GM20431 (cell line): ENCODE measurements around the gene OXGR1.
"Not testable (repeated sequence)": the region's sequence is repeated elsewhere in the genome, so short reads cannot be mapped to it uniquely, and the experiment has no call there.

Source experiments
- in situ Hi-C: fragments of 300-500 bp; cut with MseI, MboI; formaldehyde crosslinking; loops from one replicate; pipeline ENCODE4 v1.15.0; 2020; ENCODE audit warnings: low sequenced_read_pairs; ENCODE audit not compliant: unreplicated experiment

Gene OXGR1

DNA sequence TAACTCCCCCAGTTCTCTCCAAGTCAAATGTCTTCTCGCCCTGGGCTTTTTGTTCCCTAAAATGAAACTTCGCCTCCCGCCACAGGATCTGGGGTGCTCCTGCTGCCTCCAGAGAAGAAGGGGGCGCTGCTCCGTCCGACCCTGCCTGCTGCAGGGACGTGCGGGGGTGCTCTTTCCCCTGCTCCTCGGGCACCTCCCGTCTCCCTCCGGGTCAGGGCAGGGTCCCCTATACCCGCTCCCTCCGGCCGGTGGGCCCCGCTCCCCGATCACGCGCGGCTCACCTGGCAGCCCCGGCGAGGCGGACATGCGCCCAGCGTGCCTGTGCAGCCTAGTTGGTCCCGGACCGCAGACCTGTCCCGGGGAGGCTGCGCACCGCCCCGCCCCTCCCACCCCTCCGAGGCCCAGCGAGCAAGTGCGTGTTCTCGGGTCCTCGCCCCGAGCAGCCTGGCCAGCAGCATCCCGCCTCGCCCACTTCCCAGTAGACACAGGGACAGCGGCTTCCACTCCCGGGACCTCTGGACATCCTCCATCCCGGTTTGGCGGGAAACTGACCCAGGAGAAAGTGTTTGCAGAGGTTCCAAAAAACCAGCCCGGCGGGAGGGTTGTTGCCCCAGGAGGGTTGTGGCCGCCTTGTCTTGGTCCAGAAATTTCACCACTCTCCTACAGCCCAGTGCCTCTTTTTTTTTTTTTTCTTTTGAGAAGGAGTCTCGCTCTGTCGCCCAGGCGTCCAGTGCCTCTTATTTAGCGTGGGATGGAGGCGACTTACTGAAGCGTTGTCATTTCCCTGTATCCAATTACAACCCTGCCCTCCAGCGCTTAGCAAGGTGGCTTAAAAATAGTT is at the start of gene OXGR1:
Gene OXGR1 (minus strand): TSS at position 460 of the 841 bp plus-strand sequence. CDS start 6,717 bp downstream, outside the sequence.
- in situ Hi-C loops, result no loop called here

DNA sequence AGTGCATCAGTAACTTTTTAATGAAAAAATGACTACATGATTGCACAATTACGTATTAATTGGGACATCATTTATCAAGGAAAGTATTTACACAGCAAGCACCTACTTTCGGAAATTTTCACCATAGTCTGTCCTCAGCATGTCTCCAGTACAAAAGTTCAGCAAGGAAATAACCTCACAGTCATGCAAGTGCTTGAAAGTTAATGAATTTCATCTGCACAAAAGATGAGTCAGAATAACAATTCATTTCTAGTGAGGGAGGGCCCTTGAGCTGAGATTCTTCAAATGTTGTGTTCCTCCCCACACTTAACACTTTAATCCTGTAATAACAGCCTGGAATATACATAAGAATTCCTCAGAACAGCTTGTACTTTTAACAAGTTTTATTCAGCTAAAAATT is 49.0 kb upstream of the OXGR1 start:
- in situ Hi-C loops, result no loop called here

DNA sequence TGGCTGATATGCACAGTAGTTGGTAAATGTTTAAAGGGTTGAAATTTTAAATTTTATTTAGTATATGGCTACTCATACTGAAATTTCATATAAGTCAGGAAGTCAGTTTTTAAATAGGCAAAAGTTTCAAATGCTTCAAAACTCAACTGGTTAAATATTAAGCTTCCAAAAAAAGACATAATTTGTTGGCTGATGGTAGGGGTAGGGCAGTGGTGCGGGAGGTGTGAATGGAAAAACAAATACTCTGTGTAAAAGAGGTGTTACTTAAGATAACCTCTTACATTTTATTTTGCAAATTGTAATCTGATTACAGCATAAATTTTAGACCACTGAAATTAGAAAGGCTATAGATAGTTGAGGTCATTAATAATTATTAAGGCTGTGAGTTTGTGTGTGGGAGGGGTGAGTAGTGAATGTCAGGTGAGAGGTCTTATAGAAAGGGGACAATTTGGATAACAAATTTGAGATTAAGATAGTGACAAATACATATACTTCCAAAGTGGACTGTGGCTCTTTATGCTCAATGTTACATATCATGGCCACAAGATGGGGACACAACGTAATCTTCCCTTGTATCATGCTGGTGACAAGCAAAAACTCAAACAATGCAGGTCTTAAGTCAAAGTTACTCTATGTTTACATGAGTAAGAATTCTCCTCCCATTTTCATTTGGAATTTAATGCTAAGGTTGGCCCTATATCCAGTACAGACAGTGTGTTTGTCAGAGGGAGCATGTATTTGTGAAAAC is 36.6 kb upstream of the OXGR1 start:
- in situ Hi-C loops, result no loop called here

DNA sequence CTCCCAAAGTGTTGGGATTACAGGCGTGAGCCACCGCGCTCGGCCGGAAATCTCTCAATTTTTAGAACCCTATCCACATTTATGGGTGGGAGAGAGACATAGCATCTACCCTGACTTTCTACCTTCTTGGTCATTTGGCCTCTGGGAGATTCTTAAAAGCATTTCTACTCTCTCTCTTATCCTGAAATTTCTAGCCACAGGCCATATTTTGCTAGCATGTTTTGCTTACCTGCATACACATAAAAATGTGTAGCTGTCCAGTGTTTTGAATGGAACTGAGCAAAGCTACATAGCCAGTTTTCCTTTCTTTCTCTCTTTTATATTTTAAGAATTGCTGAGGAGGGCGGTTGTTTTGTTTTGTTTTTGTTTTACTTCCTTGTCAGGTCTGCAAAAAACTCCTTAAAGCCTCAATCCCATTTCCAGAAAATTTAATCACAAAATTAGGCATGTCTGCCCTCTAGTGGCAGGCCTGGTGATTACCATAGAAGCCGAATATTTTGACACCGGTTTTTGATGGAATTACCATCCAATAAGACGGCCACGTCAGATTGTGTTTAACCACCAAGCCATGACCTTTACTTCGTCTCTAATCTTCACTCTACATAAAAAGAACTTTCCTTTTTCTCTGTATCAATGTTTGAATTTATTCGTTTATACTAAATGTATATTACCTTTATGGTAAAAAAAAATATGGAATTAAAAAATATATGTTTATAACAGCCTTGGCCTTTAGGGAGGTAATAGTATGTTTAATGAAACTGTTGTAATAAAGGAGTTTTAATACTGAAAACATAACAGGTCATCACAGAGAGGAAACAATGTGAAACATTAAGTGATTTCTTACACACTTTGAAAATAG is 34.4 kb upstream of the OXGR1 start:
- in situ Hi-C loops, result no loop called here

DNA sequence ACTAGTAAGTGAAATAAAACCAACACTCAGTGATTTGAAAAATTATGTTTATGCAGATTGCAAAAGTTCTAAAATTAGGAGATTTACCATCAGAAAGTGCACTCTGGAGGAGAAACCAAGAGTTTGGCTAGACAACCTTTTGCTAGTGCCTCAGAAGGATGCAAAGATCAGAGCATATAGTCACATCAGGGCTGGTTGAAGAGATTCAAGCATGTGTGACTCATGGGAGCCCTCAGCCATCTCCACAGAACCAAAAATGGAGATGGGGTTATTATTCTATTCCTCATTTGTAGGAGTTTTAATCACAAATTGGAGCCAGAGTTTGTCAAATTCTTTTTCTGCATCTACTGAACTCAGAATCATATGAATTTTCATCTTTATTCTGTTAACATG is 32.9 kb upstream of the OXGR1 start:
- in situ Hi-C loops, result no loop called here

DNA sequence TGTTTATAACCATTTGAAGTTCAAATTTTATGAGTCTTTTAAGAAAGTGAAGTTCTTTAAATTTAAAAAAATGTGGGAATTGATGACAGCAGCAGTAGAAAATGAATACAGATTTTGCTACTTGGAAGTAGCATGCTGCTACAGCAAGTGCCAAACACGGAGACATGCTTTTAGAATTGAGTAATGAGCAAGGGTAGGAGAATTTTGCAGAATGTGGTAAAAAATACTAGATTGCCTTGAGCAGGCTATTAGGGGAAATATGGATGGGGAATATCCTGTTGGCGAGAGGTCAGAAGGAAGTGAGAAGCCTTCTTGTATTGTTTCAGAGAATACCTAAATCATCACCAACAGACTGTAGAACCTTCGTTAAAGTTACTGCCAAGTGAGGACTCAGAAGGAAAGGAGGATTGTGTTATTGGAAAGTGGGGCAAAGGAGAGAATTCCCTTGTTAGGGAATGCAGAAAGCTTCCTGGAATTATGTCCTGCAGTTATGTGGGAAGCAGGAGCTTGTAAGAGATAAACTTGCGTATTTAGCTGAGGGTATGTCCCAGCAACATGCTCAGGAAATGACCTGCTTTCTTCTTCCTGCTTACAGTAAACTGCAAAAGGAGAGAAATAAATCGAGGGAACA is 32.4 kb upstream of the OXGR1 start:
- in situ Hi-C loops, result no loop called here

DNA sequence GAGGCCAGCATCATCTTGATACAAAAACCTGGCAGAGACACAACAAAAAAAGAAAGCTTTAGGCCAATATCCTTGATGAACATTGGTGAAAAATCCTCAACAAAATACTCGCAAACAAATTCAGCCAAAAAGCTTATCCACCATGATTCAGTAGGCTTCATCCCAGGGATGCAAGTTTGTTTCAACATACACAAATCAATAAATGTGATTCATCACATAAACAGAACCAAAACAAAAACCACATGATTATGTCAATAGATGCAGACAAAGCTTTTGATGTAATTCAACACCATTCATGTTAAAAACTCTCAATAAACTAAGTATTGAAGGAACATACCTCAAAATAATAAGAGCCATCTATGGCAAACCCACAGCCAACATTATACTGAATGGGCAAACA is 29.5 kb upstream of the OXGR1 start:
- in situ Hi-C loops, result not testable (repeated sequence)

DNA sequence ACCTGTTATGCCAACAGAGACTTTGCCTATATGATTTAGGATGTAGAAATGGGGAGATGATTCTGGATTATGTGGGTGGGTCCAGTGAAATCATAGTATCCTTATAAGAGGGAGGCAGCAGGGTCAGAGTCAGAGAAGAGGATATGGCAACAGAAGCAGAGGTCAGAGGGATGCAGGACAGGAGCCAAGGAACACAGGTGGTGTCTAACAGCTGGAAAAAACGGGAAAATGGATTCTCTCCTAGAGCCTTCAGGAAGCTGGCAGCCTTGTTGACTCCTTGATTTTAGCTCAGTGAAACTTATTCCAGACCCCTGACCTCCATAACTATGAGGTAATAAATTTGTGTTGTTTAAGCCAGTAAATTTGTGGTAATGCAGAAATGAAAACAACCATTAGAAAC is 28.8 kb upstream of the OXGR1 start:
- in situ Hi-C loops, result no loop called here

DNA sequence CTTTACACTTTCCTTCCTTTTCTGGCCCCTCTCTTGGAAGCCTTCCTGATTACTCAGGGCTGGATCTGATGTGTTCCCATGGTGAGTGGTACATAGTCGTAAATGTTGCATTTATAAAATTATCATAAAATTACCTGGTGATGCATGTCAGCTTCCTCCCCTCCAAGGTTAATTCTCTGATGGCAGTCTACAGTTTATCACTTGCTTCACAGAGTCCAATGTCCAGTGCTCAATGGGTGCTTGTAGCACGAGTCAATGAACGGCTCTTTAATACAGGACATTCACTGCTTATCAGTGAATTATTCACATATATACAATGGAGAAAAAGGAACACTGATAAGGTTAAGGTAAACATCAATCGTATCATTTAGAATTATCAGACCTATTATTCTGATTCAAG is 27.0 kb upstream of the OXGR1 start:
- in situ Hi-C loops, result no loop called here

DNA sequence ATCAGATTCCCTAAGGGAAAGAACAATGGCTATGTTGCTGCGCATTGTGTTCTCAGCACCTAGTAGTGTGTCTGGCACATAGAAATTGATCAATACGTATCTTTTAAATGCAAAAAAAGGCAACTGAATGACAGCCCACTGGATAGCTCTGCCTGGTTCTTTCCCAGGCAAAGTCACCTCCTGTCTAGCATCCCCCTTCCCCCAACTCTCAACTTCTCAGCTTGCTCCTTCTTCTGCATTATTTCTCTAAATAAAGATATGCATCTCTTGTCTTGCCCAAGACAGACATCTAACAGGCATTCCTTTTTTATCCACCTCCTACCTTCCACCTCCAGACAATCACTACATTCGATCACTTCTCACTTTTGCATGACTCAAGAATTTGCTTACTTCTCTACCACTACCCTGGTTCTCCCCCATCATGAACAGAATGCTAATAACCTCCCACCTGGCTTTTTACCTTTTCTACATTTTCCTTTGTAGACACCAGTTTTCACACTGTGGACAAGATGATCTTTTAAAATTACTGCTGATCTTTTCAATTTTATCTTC is 26.5 kb upstream of the OXGR1 start:
- in situ Hi-C loops, result no loop called here

DNA sequence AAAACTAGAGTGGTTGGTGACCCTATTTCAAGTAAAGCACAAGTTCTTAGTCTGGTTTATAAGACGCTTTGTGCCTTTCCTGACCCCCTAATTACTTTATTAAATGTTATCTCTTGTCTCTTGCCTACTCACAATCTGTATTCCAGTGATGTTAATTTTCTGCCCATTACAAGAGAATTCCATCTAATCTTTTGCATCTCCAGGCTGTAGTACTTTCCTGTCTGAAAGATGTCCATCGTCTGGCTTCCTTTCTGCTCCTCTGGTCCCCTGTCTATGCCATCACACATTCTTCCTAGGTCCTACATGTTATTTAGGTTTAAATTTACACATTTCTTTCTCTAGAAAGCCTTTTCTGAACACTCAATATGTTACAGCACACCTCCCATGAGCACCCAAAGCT is 25.9 kb upstream of the OXGR1 start:
- in situ Hi-C loops, result no loop called here

DNA sequence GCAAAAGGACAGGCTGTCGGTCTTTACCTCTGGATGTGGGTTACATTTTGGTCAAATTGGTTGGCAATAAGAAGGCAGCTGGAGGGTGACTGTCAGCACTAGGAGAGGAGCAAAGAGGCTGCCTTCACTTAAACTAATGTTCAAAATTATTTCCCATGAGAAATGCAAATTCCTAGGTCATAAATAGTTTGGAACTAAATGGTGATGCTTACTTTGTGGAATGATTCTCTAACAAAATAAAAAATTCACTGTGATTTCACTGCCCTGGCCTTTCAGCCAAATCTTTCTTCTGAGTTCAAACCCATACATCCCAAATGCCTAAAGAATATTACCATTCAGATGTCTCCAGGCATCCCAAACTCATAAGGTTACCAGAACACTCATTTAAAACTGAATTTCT is 25.0 kb upstream of the OXGR1 start:
- in situ Hi-C loops, result no loop called here

DNA sequence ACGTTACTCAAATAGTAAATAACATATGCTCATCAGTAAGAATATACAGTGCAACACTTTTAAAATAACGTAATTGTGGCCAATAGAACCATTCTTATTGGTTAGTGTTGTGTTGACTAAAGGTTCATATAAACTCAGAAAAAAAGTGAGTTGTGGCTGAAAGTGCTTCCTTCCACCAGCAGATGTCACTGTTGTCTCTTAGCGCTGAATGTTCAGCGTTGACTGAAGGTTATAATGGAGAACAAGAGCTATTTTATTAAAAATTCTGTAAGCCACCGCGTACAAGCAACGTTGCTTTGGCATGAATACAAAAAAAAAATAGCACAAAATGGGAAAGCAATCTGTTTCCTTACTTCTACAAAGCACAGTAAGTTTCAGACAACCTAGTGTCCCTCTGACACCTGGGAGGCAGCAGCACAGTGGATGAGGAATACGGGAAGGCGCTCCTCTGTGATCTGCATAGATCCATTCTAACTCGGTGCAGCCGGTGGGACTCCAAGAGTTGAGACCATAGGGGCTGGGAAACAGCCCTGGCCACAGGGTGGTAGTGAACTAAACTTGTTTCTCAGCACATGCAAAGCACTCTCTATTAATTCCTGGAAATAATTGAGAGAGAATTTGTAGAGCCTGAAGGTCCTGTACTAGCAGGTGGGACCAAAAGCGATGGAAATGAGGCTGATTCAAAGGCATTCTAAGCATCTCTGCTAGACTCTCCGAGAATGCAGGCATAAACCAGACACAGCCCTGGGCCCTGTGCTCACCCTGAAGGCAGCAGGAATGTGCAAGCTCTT is 23.9 kb upstream of the OXGR1 start:
- in situ Hi-C loops, result no loop called here

DNA sequence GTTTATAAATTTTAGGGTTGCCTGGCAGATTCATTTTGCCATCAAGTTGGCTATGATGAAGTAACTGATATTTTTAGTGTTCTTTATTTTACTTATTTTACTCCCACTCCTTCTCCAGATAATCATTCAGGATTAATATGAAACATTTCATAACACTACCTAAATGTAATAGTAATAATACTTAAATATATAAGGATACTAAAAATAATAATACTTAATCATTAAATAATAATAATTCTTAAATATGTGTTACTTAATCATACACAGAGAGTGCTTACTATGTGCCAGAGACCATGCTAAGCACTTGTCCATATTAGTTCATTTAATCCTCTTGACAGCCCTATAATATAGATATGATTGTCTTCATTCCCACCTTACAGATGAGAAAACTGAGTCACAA is 23.0 kb upstream of the OXGR1 start:
- in situ Hi-C loops, result no loop called here

DNA sequence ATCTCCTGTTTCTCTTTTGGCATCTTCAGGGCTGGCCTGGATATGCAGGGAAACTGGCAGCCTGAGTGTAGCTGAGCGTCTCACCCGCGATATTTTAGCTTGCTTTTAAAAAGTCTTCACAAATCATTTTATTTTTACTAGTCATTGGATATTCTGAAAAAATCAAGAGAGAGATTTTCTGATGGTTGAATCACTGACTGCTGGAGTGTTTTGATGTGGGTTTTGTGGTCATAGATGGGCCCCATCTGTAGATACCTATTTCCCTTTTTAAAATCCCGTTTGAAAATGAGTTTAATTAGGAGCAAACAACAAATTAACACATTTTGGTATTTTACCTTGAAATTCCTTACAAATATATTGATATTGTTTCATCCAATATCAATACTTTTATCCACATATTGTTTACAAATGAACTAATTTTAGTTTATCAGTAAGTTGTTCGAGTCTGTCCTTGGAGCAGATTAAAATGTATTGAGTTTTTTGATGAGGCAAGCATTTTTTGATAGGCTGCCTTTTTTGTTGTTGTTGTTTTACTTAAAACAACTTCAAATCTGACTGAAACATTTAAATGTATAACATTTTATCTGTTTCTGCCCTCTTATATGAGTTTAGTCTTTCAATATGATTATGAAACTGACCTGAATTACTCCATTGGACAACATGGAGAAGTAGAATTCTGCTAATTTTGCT is 21.5 kb upstream of the OXGR1 start:
- in situ Hi-C loops, result no loop called here

DNA sequence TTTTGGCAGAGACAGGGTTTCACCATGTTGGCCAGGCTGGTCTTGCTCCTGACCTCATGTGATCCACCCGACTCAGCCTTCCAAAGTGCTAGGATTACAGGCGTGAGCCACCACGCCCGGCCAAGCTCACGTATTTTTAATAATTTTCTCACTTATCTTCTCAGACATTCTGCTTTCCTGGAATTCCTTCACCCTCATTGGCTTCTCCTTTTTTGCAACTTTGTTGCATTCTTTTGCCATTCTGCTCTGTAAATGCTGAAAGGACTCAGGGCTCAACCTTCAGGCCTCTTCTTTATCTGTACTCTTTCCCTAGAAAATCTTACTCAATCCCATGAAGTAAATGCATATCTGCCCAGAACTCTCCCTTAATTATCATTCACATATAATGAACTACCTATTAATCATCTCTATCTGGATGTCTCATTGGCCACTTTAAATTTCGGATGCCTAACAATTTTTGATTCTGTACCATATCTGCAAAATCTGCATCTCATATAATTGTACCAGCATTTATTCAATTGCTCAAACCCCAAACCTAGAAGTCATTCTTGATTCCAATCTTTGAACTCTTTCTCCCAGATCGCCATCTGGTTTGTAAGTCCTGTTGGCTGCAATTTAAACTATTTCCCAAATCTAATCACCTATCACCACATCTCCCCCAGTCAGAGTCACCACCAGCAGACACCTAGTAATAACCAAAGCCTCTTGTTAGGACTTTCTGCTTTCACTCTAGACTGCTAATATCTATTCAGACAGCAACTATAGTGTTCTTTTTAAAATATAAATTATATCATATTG is 18.2 kb upstream of the OXGR1 start:
- in situ Hi-C loops, result no loop called here

DNA sequence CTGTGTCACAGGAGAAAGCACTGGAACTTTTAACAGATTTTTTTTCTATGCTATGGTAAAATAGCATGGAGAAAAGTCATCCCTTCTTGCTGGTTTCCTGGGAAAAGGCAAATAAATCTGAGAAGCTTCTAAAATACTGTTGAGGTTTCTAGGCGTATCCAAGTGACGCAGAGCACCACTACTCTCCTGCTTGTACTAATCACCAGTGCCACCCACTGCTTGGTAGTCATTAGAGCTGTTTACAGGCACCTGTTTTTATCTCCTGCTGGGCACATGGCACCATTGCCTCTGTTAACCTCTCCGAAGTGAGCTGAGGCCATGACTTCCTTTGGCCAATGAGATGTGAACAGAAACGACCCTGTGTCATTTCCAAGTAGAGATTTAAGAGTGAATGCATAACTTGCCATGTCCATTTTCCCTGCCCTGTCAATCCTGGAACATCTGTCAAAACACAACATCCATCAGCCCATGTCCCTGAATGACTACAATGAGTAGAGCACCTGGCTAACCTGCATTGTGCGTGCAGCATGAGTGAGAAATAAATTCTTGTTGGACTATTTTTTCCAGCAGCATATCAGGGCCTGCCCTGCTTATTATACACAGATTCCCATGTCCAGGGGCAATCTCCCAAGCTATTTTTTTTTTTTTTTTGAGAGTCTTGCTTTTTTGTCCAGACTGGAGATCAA is 17.3 kb upstream of the OXGR1 start:
- in situ Hi-C loops, result no loop called here
